ENCODE results near the gene MYO9B.

DNA sequence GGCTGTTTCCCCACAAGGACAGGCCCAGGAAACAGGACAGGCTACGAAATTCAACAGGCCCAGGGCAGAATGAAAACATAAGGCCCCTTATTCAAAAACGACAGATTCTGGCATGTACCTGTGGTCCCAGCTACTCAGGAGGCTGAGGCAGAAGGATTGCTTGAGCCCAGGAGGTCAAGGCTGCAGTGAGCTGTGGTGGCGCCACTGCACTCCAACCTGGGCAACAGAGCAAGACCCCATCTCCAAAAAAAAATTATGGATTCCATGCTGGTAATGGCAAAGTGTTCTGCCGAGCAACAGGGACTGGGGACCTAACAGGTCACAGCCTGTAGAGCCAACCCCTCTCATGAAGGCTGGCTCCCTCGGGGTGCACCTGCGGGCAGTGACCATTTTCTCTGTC, 87.0 kb downstream of the MYO9B start:
- TF ChIP-seq EZH2 (IDR thresholded peaks at IDR 0.05; ENCODE audit: borderline replicate concordance, low read length) = no peak
- TF ChIP-seq, protein P1, sequence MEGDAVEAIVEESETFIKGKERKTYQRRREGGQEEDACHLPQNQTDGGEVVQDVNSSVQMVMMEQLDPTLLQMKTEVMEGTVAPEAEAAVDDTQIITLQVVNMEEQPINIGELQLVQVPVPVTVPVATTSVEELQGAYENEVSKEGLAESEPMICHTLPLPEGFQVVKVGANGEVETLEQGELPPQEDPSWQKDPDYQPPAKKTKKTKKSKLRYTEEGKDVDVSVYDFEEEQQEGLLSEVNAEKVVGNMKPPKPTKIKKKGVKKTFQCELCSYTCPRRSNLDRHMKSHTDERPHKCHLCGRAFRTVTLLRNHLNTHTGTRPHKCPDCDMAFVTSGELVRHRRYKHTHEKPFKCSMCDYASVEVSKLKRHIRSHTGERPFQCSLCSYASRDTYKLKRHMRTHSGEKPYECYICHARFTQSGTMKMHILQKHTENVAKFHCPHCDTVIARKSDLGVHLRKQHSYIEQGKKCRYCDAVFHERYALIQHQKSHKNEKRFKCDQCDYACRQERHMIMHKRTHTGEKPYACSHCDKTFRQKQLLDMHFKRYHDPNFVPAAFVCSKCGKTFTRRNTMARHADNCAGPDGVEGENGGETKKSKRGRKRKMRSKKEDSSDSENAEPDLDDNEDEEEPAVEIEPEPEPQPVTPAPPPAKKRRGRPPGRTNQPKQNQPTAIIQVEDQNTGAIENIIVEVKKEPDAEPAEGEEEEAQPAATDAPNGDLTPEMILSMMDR (conservative IDR thresholded peaks at IDR 0.05 in 1 of 2, IDR thresholded peaks at IDR 0.05 in 1 of 2; ENCODE audit: extremely low read depth in 1 of 2, insufficient read depth in 1 of 2, low read depth in 1 of 2, low read length in 2 of 2) = no peak

Data from mammary epithelial cell (primary cell).